ENCODE measurements around the gene EPN2. TPM values are rescaled to one million over a fixed set of nuclear protein-coding genes. Genes with fewer than 3 reads are reported as not detected.

EPN2 gene
- total RNA-seq, 4 donors from 2014 or later: 20.4 to 39.0 (median 31.6) TPM

GRCh38 chr17:19344311-19345066 lies 107.3 kb downstream of the EPN2 start:
- no peak for TF ChIP-seq CTCF (IDR thresholded peaks at IDR 0.05; ENCODE audit: low read depth)

- no peak for TF ChIP-seq CTCF (IDR thresholded peaks at IDR 0.05; ENCODE audit: low read depth)
Observed at GRCh38 chr17:19345067-19345460, 107.9 kb downstream of the EPN2 start.

- no peak for TF ChIP-seq CTCF (IDR thresholded peaks at IDR 0.05; ENCODE audit: low read depth)
Observed at GRCh38 chr17:19345486-19346350, 108.6 kb downstream of the EPN2 start.

GRCh38 chr17:19346351-19347255 lies 109.4 kb downstream of the EPN2 start:
- no peak for TF ChIP-seq CTCF (IDR thresholded peaks at IDR 0.05; ENCODE audit: low read depth)

GRCh38 chr17:19347323-19348080 lies 110.3 kb downstream of the EPN2 start:
- TF ChIP-seq CTCF (IDR thresholded peaks at IDR 0.05; ENCODE audit: low read depth): no peak

GRCh38 chr17:19348081-19348650 lies 111.0 kb downstream of the EPN2 start:
- TF ChIP-seq CTCF (IDR thresholded peaks at IDR 0.05; ENCODE audit: low read depth): no peak

All from subcutaneous adipose tissue (tissue), 4 donors.